DOHH2 (cell line): ENCODE measurements around the gene UBE2L3.

Experiments used
- CTCF ChIP-seq: fragments of 200-600 bp; sonication (generic); IDR thresholded peaks from one replicate; pipeline ENCODE4 v1.5.1; 2014; ENCODE audit warnings: antibody characterized with exemption, mild to moderate bottlenecking, low read depth, low read length; ENCODE audit not compliant: poor library complexity, severe bottlenecking
- EZH2phosphoT487 ChIP-seq: fragments of 200-600 bp; sonication (generic); IDR thresholded peaks from 2 replicates; pipeline ENCODE4 v1.6.1; 2017; ENCODE audit warnings: borderline replicate concordance, mild to moderate bottlenecking, antibody characterized with exemption, low read length, moderate library complexity, mixed read lengths

DNA sequence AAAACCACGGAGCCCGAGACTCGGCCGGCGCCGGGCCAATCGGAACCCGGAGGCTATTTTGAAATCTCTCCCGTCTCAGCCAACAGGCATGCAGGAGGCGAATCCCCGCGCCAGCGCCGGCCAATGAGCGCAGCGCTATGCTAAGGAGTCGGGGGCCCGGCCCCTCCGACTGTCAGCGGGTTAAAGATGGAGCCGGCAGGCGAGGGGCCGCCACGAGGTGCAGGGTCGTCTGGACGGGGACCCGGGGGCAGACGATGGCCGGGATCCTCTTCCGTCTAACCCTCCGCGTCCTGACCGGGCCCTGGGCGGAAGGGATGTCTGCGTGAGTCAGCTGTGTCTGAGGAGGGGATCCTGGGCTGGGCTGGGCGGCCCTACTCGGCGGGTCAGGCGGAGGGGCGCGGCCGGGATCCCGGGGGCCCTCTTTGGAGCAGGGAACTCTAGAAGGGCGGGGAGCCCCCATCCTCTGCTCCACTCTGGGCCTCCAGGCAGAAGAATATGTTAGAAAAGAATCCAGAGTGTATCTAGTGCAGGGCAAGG is 84.6 kb downstream of the UBE2L3 start:
- TF ChIP-seq CTCF (no peak), EZH2phosphoT487 (no peak)
